Hematopoietic multipotent progenitor cell treated with erythropoietin and hydrocortisone succinate and interleukin-3 and kit ligand, for 4 days (in vitro differentiated cells): ENCODE results near the gene NMUR1.
A peak's percentile ranks its signal among the peaks of the same experiment; 100 is the strongest.
"Not testable (repeated sequence)": the region's sequence is repeated elsewhere in the genome, so short reads cannot be mapped to it uniquely, and the experiment has no call there.

Source experiments
- DNase-seq: peaks from one replicate; pipeline ENCODE4 v3.0.0-alpha.2; 2015

The NMUR1 gene

GRCh38 chr2:231530099-231531011, at the start of gene NMUR1:
NMUR1 (minus strand) TSS chr2:231530445; CDS start chr2:231530361, 84 bp downstream.
- DNase-seq, result peak; percentile 71

- no peak for DNase-seq
Measured at GRCh38 chr2:231579560-231579959, 49.3 kb upstream of the NMUR1 start.

- not testable (repeated sequence) for DNase-seq
Measured at GRCh38 chr2:231578655-231579054, 48.4 kb upstream of the NMUR1 start.

GRCh38 chr2:231576465-231576864, 46.2 kb upstream of the NMUR1 start:
- no peak for DNase-seq

- DNase-seq, result no peak
Measured at GRCh38 chr2:231575612-231576256, 45.5 kb upstream of the NMUR1 start.

- DNase-seq, result no peak
Measured at GRCh38 chr2:231573698-231574421, 43.6 kb upstream of the NMUR1 start.

- DNase-seq, result no peak
Measured at GRCh38 chr2:231573096-231573495, 42.9 kb upstream of the NMUR1 start.

GRCh38 chr2:231571661-231572191, 41.5 kb upstream of the NMUR1 start:
- no peak for DNase-seq

GRCh38 chr2:231570915-231571314, 40.7 kb upstream of the NMUR1 start:
- DNase-seq, result peak; percentile 62

- no peak for DNase-seq
Measured at GRCh38 chr2:231568785-231569435, 38.7 kb upstream of the NMUR1 start.

GRCh38 chr2:231568098-231568784, 38.0 kb upstream of the NMUR1 start:
- DNase-seq, result no peak

GRCh38 chr2:231567159-231567558, 36.9 kb upstream of the NMUR1 start:
- no peak for DNase-seq

GRCh38 chr2:231565887-231566594, 35.8 kb upstream of the NMUR1 start:
- no peak for DNase-seq

- DNase-seq, result peak; percentile 84
Measured at GRCh38 chr2:231563378-231563961, 33.2 kb upstream of the NMUR1 start.

- peak; percentile 94 for DNase-seq
Measured at GRCh38 chr2:231557571-231558217, 27.4 kb upstream of the NMUR1 start.

GRCh38 chr2:231556981-231557380, 26.7 kb upstream of the NMUR1 start:
- no peak for DNase-seq

- not testable (repeated sequence) for DNase-seq
Measured at GRCh38 chr2:231556496-231556895, 26.3 kb upstream of the NMUR1 start.

- DNase-seq, result peak; percentile 47
Measured at GRCh38 chr2:231554748-231555545, 24.7 kb upstream of the NMUR1 start.

GRCh38 chr2:231554327-231554726, 24.1 kb upstream of the NMUR1 start:
- peak; percentile 40 for DNase-seq
